ENCODE data around the gene KIF13A. TPM values are rescaled to one million over a fixed set of nuclear protein-coding genes. Genes with fewer than 3 reads are reported as not detected.

Gene KIF13A
- total and polyA plus RNA-seq, 2 experiments from 2014 or later: 8.4 to 28.2 TPM

GRCh38 chr6:17826301-17826700 lies 161.1 kb downstream of the KIF13A start:
- Histone ChIP-seq H3K4me2 (no peak overlapping the region), H3K27me3 (ENCODE audit: insufficient read depth) (no peaks in the 10 kb centered on the region), H2AFZ (no peak overlapping the region), H3K36me3 (ENCODE audit: insufficient read depth) (peaks cover 29% of the 10 kb centered on the region), H3K79me2 (replicated peaks; ENCODE audit: insufficient read depth) (no peaks in the 10 kb centered on the region), H3K4me1 (ENCODE audit: insufficient read depth) (no peaks in the 10 kb centered on the region), H3K27ac (ENCODE audit: low read depth) (no peak overlapping the region), H3K4me3 (no peak overlapping the region), H3K9me2 (ENCODE audit: insufficient read depth) (no peaks in the 10 kb centered on the region), H4K20me1 (replicated peaks; ENCODE audit: insufficient read depth) (no peaks in the 10 kb centered on the region), H3F3A (replicated peaks; ENCODE audit: low read depth) (no peaks in the 10 kb centered on the region)
- Mint-ChIP-seq H3K9me3 (no peaks in the 10 kb centered on the region), H3K27me3 (ENCODE audit: insufficient read depth, low read depth, poor library complexity) (no peaks in the 10 kb centered on the region), H3K36me3 (ENCODE audit: low read depth) (peaks cover 51% of the 10 kb centered on the region), H3K4me3 (no peak overlapping the region), H3K27ac (no peak overlapping the region), H3K4me1 (no peaks in the 10 kb centered on the region)
- ATAC-seq: no peak
- TF ChIP-seq POLR2AphosphoS5 (IDR thresholded peaks at IDR 0.05; ENCODE audit: low read depth): no peak
- TF ChIP-seq, protein P1, sequence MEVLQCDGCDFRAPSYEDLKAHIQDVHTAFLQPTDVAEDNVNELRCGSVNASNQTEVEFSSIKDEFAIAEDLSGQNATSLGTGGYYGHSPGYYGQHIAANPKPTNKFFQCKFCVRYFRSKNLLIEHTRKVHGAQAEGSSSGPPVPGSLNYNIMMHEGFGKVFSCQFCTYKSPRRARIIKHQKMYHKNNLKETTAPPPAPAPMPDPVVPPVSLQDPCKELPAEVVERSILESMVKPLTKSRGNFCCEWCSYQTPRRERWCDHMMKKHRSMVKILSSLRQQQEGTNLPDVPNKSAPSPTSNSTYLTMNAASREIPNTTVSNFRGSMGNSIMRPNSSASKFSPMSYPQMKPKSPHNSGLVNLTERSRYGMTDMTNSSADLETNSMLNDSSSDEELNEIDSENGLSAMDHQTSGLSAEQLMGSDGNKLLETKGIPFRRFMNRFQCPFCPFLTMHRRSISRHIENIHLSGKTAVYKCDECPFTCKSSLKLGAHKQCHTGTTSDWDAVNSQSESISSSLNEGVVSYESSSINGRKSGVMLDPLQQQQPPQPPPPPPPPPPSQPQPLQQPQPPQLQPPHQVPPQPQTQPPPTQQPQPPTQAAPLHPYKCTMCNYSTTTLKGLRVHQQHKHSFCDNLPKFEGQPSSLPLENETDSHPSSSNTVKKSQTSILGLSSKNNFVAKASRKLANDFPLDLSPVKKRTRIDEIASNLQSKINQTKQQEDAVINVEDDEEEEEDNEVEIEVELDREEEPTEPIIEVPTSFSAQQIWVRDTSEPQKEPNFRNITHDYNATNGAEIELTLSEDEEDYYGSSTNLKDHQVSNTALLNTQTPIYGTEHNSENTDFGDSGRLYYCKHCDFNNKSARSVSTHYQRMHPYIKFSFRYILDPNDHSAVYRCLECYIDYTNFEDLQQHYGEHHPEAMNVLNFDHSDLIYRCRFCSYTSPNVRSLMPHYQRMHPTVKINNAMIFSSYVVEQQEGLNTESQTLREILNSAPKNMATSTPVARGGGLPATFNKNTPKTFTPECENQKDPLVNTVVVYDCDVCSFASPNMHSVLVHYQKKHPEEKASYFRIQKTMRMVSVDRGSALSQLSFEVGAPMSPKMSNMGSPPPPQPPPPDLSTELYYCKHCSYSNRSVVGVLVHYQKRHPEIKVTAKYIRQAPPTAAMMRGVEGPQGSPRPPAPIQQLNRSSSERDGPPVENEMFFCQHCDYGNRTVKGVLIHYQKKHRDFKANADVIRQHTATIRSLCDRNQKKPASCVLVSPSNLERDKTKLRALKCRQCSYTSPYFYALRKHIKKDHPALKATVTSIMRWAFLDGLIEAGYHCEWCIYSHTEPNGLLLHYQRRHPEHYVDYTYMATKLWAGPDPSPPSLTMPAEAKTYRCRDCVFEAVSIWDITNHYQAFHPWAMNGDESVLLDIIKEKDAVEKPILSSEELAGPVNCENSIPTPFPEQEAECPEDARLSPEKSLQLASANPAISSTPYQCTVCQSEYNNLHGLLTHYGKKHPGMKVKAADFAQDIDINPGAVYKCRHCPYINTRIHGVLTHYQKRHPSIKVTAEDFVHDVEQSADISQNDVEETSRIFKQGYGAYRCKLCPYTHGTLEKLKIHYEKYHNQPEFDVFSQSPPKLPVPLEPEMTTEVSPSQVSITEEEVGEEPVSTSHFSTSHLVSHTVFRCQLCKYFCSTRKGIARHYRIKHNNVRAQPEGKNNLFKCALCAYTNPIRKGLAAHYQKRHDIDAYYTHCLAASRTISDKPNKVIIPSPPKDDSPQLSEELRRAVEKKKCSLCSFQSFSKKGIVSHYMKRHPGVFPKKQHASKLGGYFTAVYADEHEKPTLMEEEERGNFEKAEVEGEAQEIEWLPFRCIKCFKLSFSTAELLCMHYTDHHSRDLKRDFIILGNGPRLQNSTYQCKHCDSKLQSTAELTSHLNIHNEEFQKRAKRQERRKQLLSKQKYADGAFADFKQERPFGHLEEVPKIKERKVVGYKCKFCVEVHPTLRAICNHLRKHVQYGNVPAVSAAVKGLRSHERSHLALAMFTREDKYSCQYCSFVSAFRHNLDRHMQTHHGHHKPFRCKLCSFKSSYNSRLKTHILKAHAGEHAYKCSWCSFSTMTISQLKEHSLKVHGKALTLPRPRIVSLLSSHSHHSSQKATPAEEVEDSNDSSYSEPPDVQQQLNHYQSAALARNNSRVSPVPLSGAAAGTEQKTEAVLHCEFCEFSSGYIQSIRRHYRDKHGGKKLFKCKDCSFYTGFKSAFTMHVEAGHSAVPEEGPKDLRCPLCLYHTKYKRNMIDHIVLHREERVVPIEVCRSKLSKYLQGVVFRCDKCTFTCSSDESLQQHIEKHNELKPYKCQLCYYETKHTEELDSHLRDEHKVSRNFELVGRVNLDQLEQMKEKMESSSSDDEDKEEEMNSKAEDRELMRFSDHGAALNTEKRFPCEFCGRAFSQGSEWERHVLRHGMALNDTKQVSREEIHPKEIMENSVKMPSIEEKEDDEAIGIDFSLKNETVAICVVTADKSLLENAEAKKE (CRISPR knock-in tag; IDR thresholded peaks at IDR 0.05): no peak
- TF ChIP-seq EZH2phosphoT487 (IDR thresholded peaks at IDR 0.05; ENCODE audit: unreplicated experiment): no peak
- TF ChIP-seq CTCF (conservative IDR thresholded peaks at IDR 0.05; ENCODE audit: low read depth in 2 of 2): no peak
- no peak for TF ChIP-seq ETS1 (IDR thresholded peaks at IDR 0.05)
- TF ChIP-seq NANOG (IDR thresholded peaks at IDR 0.05; ENCODE audit: borderline replicate concordance): no peak
- TF ChIP-seq ZNF114 (CRISPR knock-in tag; IDR thresholded peaks at IDR 0.05): no peak
- TF ChIP-seq CREB1 (CRISPR knock-in tag; IDR thresholded peaks at IDR 0.05; ENCODE audit: low read depth): no peak
- TF ChIP-seq, protein P2, sequence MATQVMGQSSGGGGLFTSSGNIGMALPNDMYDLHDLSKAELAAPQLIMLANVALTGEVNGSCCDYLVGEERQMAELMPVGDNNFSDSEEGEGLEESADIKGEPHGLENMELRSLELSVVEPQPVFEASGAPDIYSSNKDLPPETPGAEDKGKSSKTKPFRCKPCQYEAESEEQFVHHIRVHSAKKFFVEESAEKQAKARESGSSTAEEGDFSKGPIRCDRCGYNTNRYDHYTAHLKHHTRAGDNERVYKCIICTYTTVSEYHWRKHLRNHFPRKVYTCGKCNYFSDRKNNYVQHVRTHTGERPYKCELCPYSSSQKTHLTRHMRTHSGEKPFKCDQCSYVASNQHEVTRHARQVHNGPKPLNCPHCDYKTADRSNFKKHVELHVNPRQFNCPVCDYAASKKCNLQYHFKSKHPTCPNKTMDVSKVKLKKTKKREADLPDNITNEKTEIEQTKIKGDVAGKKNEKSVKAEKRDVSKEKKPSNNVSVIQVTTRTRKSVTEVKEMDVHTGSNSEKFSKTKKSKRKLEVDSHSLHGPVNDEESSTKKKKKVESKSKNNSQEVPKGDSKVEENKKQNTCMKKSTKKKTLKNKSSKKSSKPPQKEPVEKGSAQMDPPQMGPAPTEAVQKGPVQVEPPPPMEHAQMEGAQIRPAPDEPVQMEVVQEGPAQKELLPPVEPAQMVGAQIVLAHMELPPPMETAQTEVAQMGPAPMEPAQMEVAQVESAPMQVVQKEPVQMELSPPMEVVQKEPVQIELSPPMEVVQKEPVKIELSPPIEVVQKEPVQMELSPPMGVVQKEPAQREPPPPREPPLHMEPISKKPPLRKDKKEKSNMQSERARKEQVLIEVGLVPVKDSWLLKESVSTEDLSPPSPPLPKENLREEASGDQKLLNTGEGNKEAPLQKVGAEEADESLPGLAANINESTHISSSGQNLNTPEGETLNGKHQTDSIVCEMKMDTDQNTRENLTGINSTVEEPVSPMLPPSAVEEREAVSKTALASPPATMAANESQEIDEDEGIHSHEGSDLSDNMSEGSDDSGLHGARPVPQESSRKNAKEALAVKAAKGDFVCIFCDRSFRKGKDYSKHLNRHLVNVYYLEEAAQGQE (IDR thresholded peaks at IDR 0.05; ENCODE audit: unreplicated experiment): no peak
- no peak for DNase-seq (ENCODE audit: low spot score)

Data from GM23338 (cell line).